Measurements from ENCODE around the gene SYNE4. TPM values are rescaled to one million over a fixed set of nuclear protein-coding genes. Genes with fewer than 3 reads are reported as not detected.

SYNE4 gene
- total RNA-seq, 2 experiments from 2014 or later = 2.7 to 4.5 TPM

- H4K20me1 ChIP-seq (ENCODE audit: insufficient read depth, low read length) = no peaks in the 10 kb centered on the region
- POLR2A ChIA-PET = no interaction called here
- BruUV-seq (replicated peaks) = no TSS peak
- H3K4me1 ChIP-seq (ENCODE audit: insufficient read depth, low read length, poor library complexity, severe bottlenecking) = no peaks in the 10 kb centered on the region
- H3K79me2 ChIP-seq (ENCODE audit: insufficient read depth, low read depth, low read length) = no peaks in the 10 kb centered on the region
- intact Hi-C loops (cut with micrococcal nuclease; ENCODE audit: unreplicated experiment) = no loop called here
- no peak for DNase-seq (ENCODE audit: low spot score)
- H3K9me2 ChIP-seq (ENCODE audit: insufficient read depth, low read length) = no peaks in the 10 kb centered on the region
- TF ChIP-seq CTCF (conservative IDR thresholded peaks at IDR 0.05; ENCODE audit: low read length) (no peak), EZH2phosphoT487 (IDR thresholded peaks at IDR 0.05; ENCODE audit: borderline replicate concordance, low read depth, low read length) (no peak)
- H3K9me3 ChIP-seq (ENCODE audit: low read length) = no peaks in the 10 kb centered on the region
- no peak overlapping the region for H3K27ac ChIP-seq (ENCODE audit: low read depth, low read length, poor library complexity, severe bottlenecking)
- H3K36me3 ChIP-seq (ENCODE audit: insufficient read depth, low read length) = no peaks in the 10 kb centered on the region
- no peak overlapping the region for H2AFZ ChIP-seq (ENCODE audit: low read length)
- H3K4me3 ChIP-seq (ENCODE audit: low read depth, low read length, poor library complexity, severe bottlenecking) = no peak overlapping the region
- no peak overlapping the region for H3K4me2 ChIP-seq (ENCODE audit: low read length)
- CTCF ChIA-PET (ENCODE audit: unreplicated experiment) = no interaction called here
These were observed 31.9 kb upstream of the SYNE4 start for GRCh38 chr19:36040495-36040894.

- ChIA-PET POLR2A (no interaction called here), CTCF (ENCODE audit: unreplicated experiment) (no interaction called here)
- H2AFZ ChIP-seq (ENCODE audit: low read length) = no peak within 1 kb of the TSS
- 0 out of 2 replicates have a peak, but pooled peaks cover 5% of the 10 kb centered on the region for H3K36me3 ChIP-seq (ENCODE audit: insufficient read depth, low read length)
- intact Hi-C loops (cut with micrococcal nuclease; ENCODE audit: unreplicated experiment) = no loop called here
- no peaks in the 10 kb centered on the region for H3K79me2 ChIP-seq (ENCODE audit: insufficient read depth, low read depth, low read length)
- no peak within 1 kb of the TSS for H3K4me3 ChIP-seq (ENCODE audit: low read depth, low read length, poor library complexity, severe bottlenecking)
- no peaks in the 10 kb centered on the region for H3K9me2 ChIP-seq (ENCODE audit: insufficient read depth, low read length)
- peak within 1 kb of the TSS; percentile 34; the same call in 1 of the 2 replicates for H3K4me2 ChIP-seq (ENCODE audit: low read length)
- H3K9me3 ChIP-seq (ENCODE audit: low read length) = no peaks in the 10 kb centered on the region
- no peak within 1 kb of the TSS for H3K27ac ChIP-seq (ENCODE audit: low read depth, low read length, poor library complexity, severe bottlenecking)
- no TSS peak for BruUV-seq (replicated peaks)
- H3K4me1 ChIP-seq (ENCODE audit: insufficient read depth, low read length, poor library complexity, severe bottlenecking) = no peaks in the 10 kb centered on the region
- no peak for TF ChIP-seq CTCF (conservative IDR thresholded peaks at IDR 0.05; ENCODE audit: low read length)
- TF ChIP-seq EZH2phosphoT487 (IDR thresholded peaks at IDR 0.05; ENCODE audit: borderline replicate concordance, low read depth, low read length) = no peak
- no peak for DNase-seq (ENCODE audit: low spot score)
- H4K20me1 ChIP-seq (ENCODE audit: insufficient read depth, low read length) = no peaks in the 10 kb centered on the region
These were observed 23.9 kb upstream of the SYNE4 start, which contains the start of gene CLIP3 for GRCh38 chr19:36032251-36033104. CLIP3 (minus strand) TSS chr19:36032873; CDS start chr19:36032357, 516 bp downstream.

- Histone ChIP-seq H3K27ac (ENCODE audit: low read depth, low read length, poor library complexity, severe bottlenecking) (no peak overlapping the region), H2AFZ (ENCODE audit: low read length) (no peak overlapping the region), H3K4me2 (ENCODE audit: low read length) (no peak overlapping the region), H3K4me1 (ENCODE audit: insufficient read depth, low read length, poor library complexity, severe bottlenecking) (no peaks in the 10 kb centered on the region), H3K36me3 (ENCODE audit: insufficient read depth, low read length) (0 out of 2 replicates have a peak, but pooled peaks cover 5% of the 10 kb centered on the region), H3K79me2 (ENCODE audit: insufficient read depth, low read depth, low read length) (no peaks in the 10 kb centered on the region), H3K4me3 (ENCODE audit: low read depth, low read length, poor library complexity, severe bottlenecking) (no peak overlapping the region), H3K9me3 (ENCODE audit: low read length) (no peaks in the 10 kb centered on the region), H4K20me1 (ENCODE audit: insufficient read depth, low read length) (no peaks in the 10 kb centered on the region), H3K9me2 (ENCODE audit: insufficient read depth, low read length) (no peaks in the 10 kb centered on the region)
- BruUV-seq (replicated peaks) = no TSS peak
- intact Hi-C loops (cut with micrococcal nuclease; ENCODE audit: unreplicated experiment) = no loop called here
- DNase-seq (ENCODE audit: low spot score) = no peak
- ChIA-PET POLR2A (no interaction called here), CTCF (ENCODE audit: unreplicated experiment) (no interaction called here)
- no peak for TF ChIP-seq CTCF (conservative IDR thresholded peaks at IDR 0.05; ENCODE audit: low read length)
- TF ChIP-seq EZH2phosphoT487 (IDR thresholded peaks at IDR 0.05; ENCODE audit: borderline replicate concordance, low read depth, low read length) = no peak
These were observed 22.7 kb upstream of the SYNE4 start for GRCh38 chr19:36031308-36031707.
